Thoracic aorta (tissue), 2 donors: ENCODE data around the gene YBEY. TPM values are rescaled to one million over a fixed set of nuclear protein-coding genes. Genes with fewer than 3 reads are reported as not detected.
"Not testable (repeated sequence)": the region's sequence is repeated elsewhere in the genome, so short reads cannot be mapped to it uniquely, and the experiment has no call there.

ENCODE experiments used
- ATAC-seq: fragments of 150-250 bp; one replicate; pipeline ENCODE4 v1.8.0; 2017; ENCODE audit warnings: low read depth; ENCODE audit not compliant: insufficient number of reproducible peaks, low FRiP score
- DNase-seq: peaks from one replicate; pipeline ENCODE4 v3.0.0-alpha.2; 2020; ENCODE audit warnings: low spot score
- H3K27ac ChIP-seq, 2 donors: fragments of 200-600 bp; sonication (generic); 1 replicate in 1 of 2; 2 replicates in 1 of 2; pipeline ENCODE4 v1.5.1; 2016; ENCODE audit warnings: mild to moderate bottlenecking in 2 of 2, moderate library complexity in 2 of 2
- H3K27me3 ChIP-seq: fragments of 200-600 bp; sonication (generic); replicated peaks from 2 replicates; pipeline ENCODE4 v1.6.0; 2016; ENCODE audit warnings: mild to moderate bottlenecking; ENCODE audit not compliant: insufficient read depth
- H3K36me3 ChIP-seq: fragments of 200-600 bp; sonication (generic); one replicate; pipeline ENCODE4 v1.5.1; 2016
- H3K4me1 ChIP-seq, 2 donors: fragments of 200-600 bp; sonication (generic); 1 replicate in 1 of 2; 2 replicates in 1 of 2; pipeline versions ENCODE4 v1.5.1 to v1.6.0; 2016; ENCODE audit warnings: low read depth in 2 of 2, mild to moderate bottlenecking in 1 of 2; ENCODE audit not compliant: control insufficient read depth in 1 of 2
- H3K4me3 ChIP-seq: fragments of 200-600 bp; sonication (generic); 2 replicates; pipeline ENCODE4 v1.5.1; 2016; ENCODE audit warnings: mild to moderate bottlenecking
- H3K9me3 ChIP-seq: fragments of 200-600 bp; sonication (generic); 2 replicates; pipeline ENCODE4 v1.5.1; 2016
- CTCF ChIP-seq: fragments of 200-600 bp; sonication (generic); IDR thresholded peaks from one replicate; pipeline ENCODE4 v1.5.1; 2019; ENCODE audit warnings: antibody characterized with exemption
- total RNA-seq, 2 donors: library from RNA; depleted of rRNA; stranded (reverse); fragments of >200 nt; gene quantifications; one replicate each; pipeline versions ENCODE4 v1.1.0 to v1.2.3, GENCODE V29; 2016

The YBEY gene
- total RNA-seq, 2 donors from 2014 or later: 5.1 to 11.9 TPM

- DNase-seq (no peak), ATAC-seq (no peak)
- Histone ChIP-seq H3K36me3 (no peaks in the 10 kb centered on the region), H3K4me3 (no peak overlapping the region), H3K27me3 (no peaks in the 10 kb centered on the region), H3K9me3 (no peaks in the 10 kb centered on the region), H3K4me1 (no peaks in the 10 kb centered on the region), H3K27ac (no peak overlapping the region)
- no peak for TF ChIP-seq CTCF
Observed at GRCh38 chr21:46304437-46304836, 18.3 kb downstream of the YBEY start.

GRCh38 chr21:46304955-46305354, 18.8 kb downstream of the YBEY start:
- H3K36me3 ChIP-seq: no peaks in the 10 kb centered on the region
- no peak overlapping the region for H3K4me3 ChIP-seq
- no peak for DNase-seq
- no peak for ATAC-seq
- H3K9me3 ChIP-seq: no peaks in the 10 kb centered on the region
- H3K27ac ChIP-seq: no peak overlapping the region
- no peaks in the 10 kb centered on the region for H3K4me1 ChIP-seq
- TF ChIP-seq CTCF: no peak
- H3K27me3 ChIP-seq: no peaks in the 10 kb centered on the region

GRCh38 chr21:46307625-46308024, 21.5 kb downstream of the YBEY start:
- DNase-seq (no peak), ATAC-seq (no peak)
- no peaks in the 10 kb centered on the region for H3K36me3 ChIP-seq
- H3K27ac ChIP-seq: no peak overlapping the region
- H3K9me3 ChIP-seq: no peaks in the 10 kb centered on the region
- no peaks in the 10 kb centered on the region for H3K27me3 ChIP-seq
- H3K4me1 ChIP-seq: no peaks in the 10 kb centered on the region
- no peak for TF ChIP-seq CTCF
- H3K4me3 ChIP-seq: no peak overlapping the region

- Histone ChIP-seq H3K27me3 (no peaks in the 10 kb centered on the region), H3K36me3 (no peaks in the 10 kb centered on the region), H3K27ac (no peak overlapping the region), H3K4me1 (no peaks in the 10 kb centered on the region), H3K9me3 (no peaks in the 10 kb centered on the region), H3K4me3 (no peak overlapping the region)
- DNase-seq (no peak), ATAC-seq (no peak)
- TF ChIP-seq CTCF: no peak
Observed at GRCh38 chr21:46308431-46308830, 22.3 kb downstream of the YBEY start.

- H3K4me3 ChIP-seq, H3K27me3 ChIP-seq, ATAC-seq, DNase-seq, H3K36me3 ChIP-seq, H3K4me1 ChIP-seq, H3K27ac ChIP-seq, H3K9me3 ChIP-seq: not testable (repeated sequence)
Observed at GRCh38 chr21:46310260-46310659, 24.1 kb downstream of the YBEY start.

GRCh38 chr21:46311568-46311967, 25.4 kb downstream of the YBEY start:
- DNase-seq (no peak), ATAC-seq (no peak)
- no peak for TF ChIP-seq CTCF
- no peaks in the 10 kb centered on the region for H3K36me3 ChIP-seq
- H3K4me1 ChIP-seq: no peaks in the 10 kb centered on the region
- no peaks in the 10 kb centered on the region for H3K9me3 ChIP-seq
- no peak overlapping the region for H3K4me3 ChIP-seq
- no peaks in the 10 kb centered on the region for H3K27me3 ChIP-seq
- H3K27ac ChIP-seq: no peak overlapping the region
